Ovary (tissue), 3 donors: ENCODE results near the gene EWSR1.

Experiments
- CTCF ChIP-seq, 3 donors: fragments of 450-650 bp in 2 of 3; fragments of 200-600 bp in 1 of 3; IDR thresholded peaks; one replicate each; pipeline versions ENCODE4 v1.5.1 to v1.8.0; 2016 to 2022; ENCODE audit warnings: antibody characterized with exemption in 3 of 3, mild to moderate bottlenecking in 1 of 3
- EP300 ChIP-seq: sonication (generic); formaldehyde crosslinking; IDR thresholded peaks from one replicate; pipeline ENCODE4 v1.6.1; 2017; ENCODE audit warnings: antibody characterized with exemption
- donor health status: DM: no; HTN: no; CAD: no.

GRCh38 chr22:29226351-29226981, 41.6 kb upstream of the EWSR1 start:
- TF ChIP-seq EP300 (no peak), CTCF (IDR thresholded peaks at IDR 0.05) (no peak)
